ENCODE data around the gene MBNL1.

MBNL1 gene

DNA sequence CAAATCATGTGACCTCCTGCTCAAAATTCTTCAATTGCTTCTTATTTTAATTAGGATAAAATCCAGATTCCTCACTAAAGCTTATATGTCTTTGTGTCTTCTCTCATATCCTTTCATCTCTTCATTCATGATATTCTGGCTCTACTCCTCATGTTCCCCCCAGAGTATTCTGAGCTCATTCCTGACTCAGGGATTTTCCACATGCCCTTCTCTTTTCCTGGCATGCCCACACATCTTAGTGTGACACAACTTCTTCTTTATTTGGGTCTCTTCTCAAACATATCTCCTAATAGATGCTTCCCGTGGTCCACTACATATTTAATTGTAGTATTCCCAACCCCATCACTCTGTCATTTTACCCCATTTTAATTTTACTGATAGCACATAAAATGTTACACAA lies 15.2 kb upstream of the MBNL1 start:
- no peak for DNase-seq

DNA sequence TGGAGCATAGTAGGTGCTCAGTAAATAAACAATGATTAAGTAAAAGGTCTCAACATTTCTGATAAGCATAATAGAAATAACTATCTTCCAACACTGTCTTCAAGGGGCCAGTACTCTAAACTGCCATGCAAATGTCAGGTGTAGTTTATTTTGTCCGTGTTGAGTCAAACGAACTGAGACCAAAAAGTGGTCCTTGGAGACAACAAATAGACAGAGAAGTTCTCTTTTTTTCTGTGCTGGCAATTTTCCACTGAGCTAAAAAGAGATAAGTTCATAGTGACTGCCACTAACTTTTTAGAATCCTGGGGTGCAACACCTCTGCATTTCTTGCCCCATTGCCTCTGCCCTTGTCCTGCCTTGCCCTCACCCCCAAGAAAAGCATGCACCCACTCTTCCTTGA lies 14.7 kb upstream of the MBNL1 start:
- DNase-seq: no peak

DNA sequence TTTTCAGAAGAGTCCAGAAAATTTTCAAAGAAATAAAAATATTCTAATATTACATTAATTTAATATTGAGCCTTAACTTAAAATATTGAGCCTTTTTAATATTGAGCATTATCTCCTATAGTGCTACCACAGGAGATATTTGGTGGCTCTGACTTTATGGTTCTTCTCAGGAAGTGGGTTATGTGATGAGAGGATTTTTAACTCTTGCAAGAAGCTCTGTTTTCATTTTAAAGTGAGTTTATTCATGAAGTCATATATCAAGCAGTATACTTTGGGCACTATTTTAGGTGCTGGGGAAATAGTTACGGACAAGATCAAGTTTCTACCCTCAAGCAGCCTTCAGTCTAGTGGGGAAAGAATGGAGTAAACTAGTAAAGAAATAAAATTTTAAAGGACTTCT lies 13.4 kb upstream of the MBNL1 start:
- no peak for DNase-seq

DNA sequence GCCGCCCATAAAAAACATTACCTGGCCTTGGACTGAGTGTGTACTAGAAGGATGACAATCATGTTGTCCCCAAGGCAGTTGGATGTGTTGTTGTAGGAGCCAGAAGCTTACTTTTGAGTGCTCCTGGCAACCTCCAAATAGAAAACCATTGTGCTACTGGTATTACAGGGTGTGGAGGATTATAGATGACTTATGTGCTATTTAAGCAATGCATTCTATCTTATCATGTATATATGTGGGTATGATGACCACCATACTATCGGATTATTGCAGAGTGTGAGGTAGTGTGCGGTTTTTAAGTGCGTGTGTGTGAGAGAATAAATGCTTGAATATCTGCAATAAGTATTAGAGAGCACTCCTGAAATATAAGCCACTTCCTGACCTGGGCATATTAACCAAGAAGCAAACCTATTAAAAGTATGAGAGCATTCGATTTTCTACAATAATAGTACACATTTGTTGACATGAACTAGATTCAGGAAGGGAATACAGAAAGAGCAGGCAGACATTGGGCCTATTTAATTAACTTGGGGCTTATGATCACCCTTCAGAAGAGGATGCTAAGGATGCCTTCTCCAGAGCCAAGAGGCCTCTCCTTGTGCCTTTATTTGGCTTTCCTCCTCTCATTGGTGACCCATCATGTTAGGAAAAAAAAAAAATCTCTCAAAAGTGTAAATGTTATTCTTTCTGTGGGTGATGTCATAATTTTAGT lies 11.7 kb upstream of the MBNL1 start:
- DNase-seq: no peak

- DNase-seq: no peak
Observed at GRCh38 chr3:152257563-152258035, 11.1 kb upstream of the MBNL1 start.

DNA sequence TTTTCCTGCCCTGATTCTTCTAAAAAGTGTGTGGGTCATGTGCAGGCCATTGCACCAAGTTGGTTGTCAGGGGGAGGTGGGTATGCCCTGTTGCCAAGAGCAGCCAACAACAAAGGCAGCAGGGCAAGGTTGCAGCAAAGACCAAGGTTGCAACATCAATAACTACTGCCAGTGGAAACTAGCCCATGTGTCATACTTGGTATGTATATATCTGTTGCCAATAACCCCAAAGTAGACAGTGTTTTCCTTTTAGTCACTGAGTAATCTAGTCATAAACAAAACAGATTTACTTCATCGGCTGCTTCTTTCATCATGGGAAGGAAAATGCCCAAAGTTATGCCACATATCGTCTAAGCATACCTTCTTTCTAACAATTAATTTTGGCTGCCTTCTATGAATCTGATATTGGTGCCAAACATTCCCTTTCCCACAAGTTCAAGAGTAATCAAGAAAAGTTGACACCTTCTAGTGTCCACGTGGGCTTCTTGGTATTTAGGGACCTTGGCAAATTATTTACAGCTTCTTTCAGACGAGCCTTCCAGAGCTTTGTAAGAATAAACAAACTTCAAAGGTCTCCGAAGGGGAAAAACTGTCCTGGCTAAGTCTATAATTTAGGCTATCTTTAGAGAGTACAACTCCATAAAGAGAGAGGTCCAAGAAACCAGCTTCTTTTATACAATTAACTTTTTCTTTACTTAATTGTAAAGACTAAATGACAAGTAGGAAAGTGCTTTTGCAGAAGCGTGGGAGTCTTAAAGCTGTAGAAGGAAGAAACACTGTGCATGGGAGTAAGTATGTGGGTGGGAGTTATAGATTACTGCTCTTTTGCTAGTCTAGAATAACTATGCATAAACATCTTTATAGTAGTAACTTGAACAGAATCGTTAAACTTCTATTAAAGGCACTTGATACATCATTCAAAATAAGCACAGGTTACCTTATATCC lies 10.0 kb upstream of the MBNL1 start:
- DNase-seq: peak; percentile 21

- DNase-seq: no peak
Observed at GRCh38 chr3:152259468-152259867, 9.3 kb upstream of the MBNL1 start.

GRCh38 chr3:152260026-152260425 lies 8.7 kb upstream of the MBNL1 start:
- DNase-seq: no peak

DNA sequence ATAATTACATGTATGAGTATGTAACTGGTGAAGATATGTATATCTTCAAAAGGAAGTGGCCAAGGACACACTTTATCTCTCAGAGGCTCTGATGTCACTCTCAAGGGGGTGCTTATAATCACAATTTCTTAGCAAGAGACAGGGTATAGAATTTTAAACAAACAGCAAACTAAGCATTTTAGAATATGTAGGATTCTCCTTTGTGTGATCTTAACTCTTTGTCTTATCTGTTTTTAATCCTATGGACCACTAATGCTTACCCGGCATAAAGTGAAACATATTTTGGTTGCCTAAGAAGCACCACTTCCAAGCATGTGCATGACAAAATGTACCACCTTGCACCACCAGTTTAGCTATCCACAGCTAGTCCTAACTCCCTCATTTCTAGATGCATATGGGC lies 8.2 kb upstream of the MBNL1 start:
- DNase-seq: no peak

DNA sequence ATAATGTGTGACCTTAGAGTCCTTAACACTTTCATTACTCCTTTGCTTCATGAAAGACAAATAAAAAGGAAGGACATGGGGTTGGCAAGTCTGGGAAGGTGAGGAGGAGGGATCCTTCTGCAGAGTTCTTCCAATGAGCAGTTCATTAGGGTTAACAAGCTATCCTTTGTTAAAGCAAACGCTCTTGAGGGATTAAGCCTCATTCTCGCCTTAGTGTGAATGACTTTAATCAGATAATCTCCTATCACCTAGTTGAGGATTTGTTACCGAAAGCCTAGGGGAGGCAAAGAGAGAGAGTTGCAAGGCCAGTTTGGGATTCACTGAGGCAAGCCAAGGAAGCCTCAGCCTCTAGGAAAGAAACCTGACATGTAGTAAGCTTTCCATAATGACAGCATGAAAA lies 7.4 kb upstream of the MBNL1 start:
- no peak for DNase-seq

DNA sequence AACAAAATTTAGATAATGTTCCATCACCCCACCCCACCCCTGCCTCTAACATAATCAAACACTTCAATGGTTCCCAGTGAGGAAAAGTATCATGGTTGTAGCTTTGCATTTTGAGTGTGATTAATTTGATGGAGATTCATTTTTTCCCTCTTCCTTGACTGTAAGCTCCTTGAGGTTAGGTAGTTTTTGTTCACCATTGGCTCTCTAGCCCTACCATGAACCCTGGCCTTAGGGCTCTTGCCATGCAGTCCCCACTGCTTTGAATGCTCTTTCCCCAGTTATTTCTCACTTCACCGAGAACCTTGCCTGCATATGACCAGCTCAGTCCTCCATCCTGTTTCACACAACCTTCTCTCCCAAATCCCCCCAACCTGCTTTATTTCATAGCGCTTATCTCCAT lies 5.0 kb upstream of the MBNL1 start:
- no peak for DNase-seq

- DNase-seq: no peak
Observed at GRCh38 chr3:152264378-152264777, 4.4 kb upstream of the MBNL1 start.

DNA sequence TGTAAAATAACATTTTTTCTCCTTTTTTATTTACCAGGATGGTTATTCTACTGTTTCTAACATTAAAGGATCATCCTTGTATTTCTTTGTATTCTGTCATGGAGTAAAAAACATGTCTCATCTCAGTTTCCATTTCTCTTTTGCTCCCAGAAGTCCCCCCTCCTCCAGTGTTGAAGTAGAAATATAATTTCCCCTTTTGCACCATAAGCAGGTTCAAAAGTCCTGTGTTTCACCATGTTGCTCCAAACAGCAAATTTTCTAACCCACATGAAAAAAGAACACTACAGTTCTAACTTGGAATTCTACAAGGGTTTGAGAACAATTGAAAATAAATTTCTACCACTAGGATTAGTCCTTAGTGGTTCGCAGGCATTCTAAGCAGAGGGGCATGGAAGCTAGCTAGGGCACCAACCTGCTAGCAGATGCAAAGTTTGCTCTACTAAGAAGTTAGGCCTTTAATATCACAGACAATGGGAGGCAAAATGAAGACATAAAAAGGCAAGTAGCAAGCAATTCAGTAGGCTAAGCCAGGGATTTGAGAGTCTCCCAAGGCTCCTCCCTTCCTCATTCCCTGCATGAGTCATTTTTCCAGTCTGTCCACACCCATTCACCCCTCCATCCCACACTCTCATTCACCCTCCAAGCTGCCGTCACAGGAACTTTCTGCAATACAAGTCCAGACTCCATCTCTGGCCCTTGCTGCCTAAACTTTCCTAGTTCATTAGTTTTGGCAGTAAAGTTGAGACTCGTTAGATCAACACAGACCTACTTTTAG lies 2.3 kb upstream of the MBNL1 start:
- DNase-seq: no peak

DNA sequence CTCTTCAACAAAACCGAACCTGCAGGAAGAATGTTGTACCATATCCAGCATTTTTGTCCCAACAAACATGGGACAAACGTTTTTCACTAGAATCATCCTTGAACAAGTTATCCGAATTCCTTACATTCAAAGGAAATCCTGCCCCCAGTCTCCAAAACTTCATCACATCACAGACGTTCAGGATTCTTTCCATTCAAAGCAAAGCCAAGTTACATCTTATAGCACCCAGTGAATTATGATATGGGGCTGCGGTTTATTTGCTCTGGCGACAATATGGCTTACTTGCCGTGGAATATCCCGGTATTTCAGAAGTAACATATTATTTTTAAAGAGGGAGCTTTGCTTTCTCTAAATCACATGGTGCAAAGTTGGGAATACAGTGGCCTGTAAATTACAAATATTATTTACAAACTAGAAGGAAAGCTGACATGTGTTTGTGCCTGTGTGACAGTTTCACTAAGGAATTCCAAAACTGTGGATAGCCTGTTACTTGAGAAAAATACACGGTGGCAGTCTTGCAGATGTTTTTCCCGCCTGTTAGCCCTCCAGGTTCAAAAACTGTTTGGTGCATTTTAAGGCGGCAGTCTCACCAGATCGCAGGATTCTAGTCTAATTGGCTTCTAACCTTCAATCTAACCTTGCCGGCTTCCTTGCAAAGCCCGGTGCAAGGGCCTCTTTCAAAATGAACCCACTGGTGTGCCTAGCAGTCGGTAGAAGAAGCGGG lies 736 bp upstream of the MBNL1 start:
- no peak for DNase-seq

DNA sequence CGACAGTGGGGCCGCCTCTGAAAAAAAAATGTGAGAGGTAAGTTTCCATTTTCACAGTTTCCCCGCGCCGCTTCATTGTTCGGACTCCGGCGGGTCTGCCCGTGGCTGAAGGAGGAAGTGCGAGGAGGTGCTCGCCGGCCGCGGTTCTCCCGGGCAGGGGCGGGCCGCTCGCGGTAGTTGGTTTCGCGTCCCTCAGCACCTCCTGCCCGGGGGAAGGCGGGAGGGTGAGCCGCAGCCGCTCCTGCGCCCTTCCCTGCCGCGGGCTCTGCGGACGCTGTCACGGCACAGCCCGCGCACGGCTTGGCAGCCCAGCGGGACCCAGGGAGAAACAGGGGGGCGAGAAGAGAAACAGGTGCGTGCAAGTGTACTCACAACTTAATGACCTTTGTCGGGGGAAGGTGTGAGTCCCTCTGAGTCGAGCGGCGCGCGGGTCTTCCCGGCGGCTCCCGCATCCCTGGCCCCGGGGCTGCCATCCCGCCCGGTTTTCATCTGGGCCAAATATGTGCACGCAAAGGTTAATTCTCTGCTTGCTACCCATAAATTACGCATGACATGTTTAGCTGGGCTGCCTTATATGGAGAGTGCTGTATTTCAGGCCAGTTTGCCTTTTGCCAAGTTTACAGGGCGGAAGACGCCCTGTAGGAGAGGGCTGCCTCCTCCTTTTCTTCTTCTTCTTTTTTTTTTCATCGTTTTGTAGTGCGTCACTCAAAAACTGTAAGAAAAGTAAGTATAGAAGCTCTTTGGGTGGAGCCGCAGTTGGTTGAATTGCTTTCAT lies 514 bp downstream of the MBNL1 start:
- DNase-seq: peak; percentile 45

DNA sequence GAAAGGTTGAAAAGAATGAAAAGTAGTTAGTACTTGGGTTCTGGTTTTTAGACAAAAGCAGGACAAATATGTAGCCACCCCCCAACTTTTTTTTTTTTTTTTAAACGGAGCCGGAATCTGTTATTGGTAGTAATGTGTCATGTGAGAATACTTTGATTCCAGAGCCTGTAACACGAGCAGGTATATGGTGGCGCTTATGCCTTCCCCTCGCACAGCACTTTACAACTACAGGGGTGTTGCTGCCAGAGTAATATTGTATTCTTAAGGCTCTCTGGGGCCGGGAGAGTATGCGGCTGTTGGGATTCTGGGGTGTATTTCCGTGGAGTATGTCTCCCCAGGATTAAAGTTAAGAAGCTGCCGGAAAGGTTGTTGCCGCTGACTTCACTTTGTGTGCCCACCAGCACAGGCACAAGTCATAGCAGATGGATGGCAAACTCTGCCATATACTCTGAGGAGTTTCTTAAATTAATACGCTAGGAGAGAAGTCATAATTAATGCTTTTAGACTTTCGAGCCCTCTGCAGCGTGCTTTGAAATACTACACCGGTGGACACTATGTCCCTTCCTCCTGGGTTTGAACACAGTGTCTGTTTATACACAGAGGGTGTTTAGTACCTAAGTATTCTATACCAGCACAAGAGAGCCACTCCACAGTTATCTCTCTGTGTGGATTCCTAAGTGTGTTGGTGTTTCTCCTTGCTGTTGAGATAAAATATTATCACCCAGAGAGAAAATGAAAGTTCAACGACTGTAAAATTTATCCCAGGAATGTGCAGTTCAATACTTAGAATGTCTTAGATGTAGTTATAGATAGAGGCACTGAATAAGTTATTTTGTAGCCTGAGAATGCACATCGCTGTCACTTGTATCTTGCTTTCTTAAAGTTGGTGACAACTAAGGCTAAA lies 1.4 kb downstream of the MBNL1 start:
- DNase-seq: peak; percentile 45

GRCh38 chr3:152270937-152271336 lies 2.2 kb downstream of the MBNL1 start:
- no peak for DNase-seq

- DNase-seq: no peak
Observed at GRCh38 chr3:152271501-152272236, 2.9 kb downstream of the MBNL1 start.

- no peak for DNase-seq
Observed at GRCh38 chr3:152272771-152273242, 4.1 kb downstream of the MBNL1 start.

DNA sequence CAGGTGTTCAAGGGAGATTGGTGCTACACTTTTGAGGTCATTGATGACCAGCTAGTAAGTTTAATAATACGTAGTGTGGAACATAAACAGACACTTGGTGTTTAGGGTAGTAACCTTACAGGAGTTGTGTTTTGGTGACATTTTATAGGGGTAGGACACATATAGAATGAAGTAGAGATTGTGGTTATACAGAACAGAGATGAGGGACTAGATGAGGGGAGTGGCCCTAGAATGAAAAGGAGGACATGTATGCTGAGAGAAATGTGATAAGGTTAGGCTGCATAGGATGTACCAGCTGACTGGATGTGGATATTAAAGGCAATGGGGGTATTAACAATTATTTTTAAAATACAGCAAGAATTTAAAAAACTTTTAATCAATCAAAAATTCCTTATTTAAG lies 8.0 kb downstream of the MBNL1 start:
- no peak for DNase-seq

Data from effector CD8-positive, alpha-beta T cell (primary cell).